Measurements from ENCODE around the gene TRMT6. TPM values are rescaled to one million over a fixed set of nuclear protein-coding genes. Genes with fewer than 3 reads are reported as not detected.

Gene TRMT6
- total RNA-seq, 1 donor from 2014 or later: 18.0 TPM

- H3K27me3 ChIP-seq (ENCODE audit: control insufficient read depth, insufficient read depth, low read length): no peaks in the 10 kb centered on the region
- no peak for TF ChIP-seq CTCF (IDR thresholded peaks at IDR 0.05; ENCODE audit: insufficient read depth, low read length, poor library complexity, severe bottlenecking)
- DNase-seq (ENCODE audit: low read depth): no peak
- H3K36me3 ChIP-seq (ENCODE audit: control insufficient read depth, insufficient read depth, low read length): peaks cover 3% of the 10 kb centered on the region
- no peak overlapping the region for H3K4me3 ChIP-seq (ENCODE audit: low read depth, low read length)
These were observed 4.4 kb downstream of the TRMT6 start for GRCh38 chr20:5945963-5946362.

- no peak for TF ChIP-seq CTCF (IDR thresholded peaks at IDR 0.05; ENCODE audit: insufficient read depth, low read length, poor library complexity, severe bottlenecking)
- H3K36me3 ChIP-seq (ENCODE audit: control insufficient read depth, insufficient read depth, low read length): no peaks in the 10 kb centered on the region
- DNase-seq (ENCODE audit: low read depth): no peak
These were observed 11.8 kb downstream of the TRMT6 start for GRCh38 chr20:5938456-5939029.

GRCh38 chr20:5936238-5936637 lies 14.1 kb downstream of the TRMT6 start:
- no peaks in the 10 kb centered on the region for H3K36me3 ChIP-seq (ENCODE audit: control insufficient read depth, insufficient read depth, low read length)
- TF ChIP-seq CTCF (IDR thresholded peaks at IDR 0.05; ENCODE audit: insufficient read depth, low read length, poor library complexity, severe bottlenecking): no peak
- no peaks in the 10 kb centered on the region for H3K27me3 ChIP-seq (ENCODE audit: control insufficient read depth, insufficient read depth, low read length)
- no peak overlapping the region for H3K4me3 ChIP-seq (ENCODE audit: low read depth, low read length)
- DNase-seq (ENCODE audit: low read depth): no peak

More at GRCh38 chr20:5938456-5939029, 11.8 kb downstream of the TRMT6 start:
- Histone ChIP-seq H3K4me3 (ENCODE audit: low read depth, low read length) (no peak overlapping the region), H3K27me3 (ENCODE audit: control insufficient read depth, insufficient read depth, low read length) (no peaks in the 10 kb centered on the region)

- no peak for TF ChIP-seq CTCF (IDR thresholded peaks at IDR 0.05; ENCODE audit: insufficient read depth, low read length, poor library complexity, severe bottlenecking)
- no peaks in the 10 kb centered on the region for H3K36me3 ChIP-seq (ENCODE audit: control insufficient read depth, insufficient read depth, low read length)
- H3K27me3 ChIP-seq (ENCODE audit: control insufficient read depth, insufficient read depth, low read length): no peaks in the 10 kb centered on the region
- H3K4me3 ChIP-seq (ENCODE audit: low read depth, low read length): no peak overlapping the region
- DNase-seq (ENCODE audit: low read depth): no peak
These were observed 14.9 kb downstream of the TRMT6 start for GRCh38 chr20:5935384-5935783.

GRCh38 chr20:5933802-5934436 lies 16.4 kb downstream of the TRMT6 start:
- peak; percentile 8 for TF ChIP-seq CTCF (IDR thresholded peaks at IDR 0.05; ENCODE audit: insufficient read depth, low read length, poor library complexity, severe bottlenecking)
- Histone ChIP-seq H3K4me3 (ENCODE audit: low read depth, low read length) (no peak overlapping the region), H3K36me3 (ENCODE audit: control insufficient read depth, insufficient read depth, low read length) (no peaks in the 10 kb centered on the region), H3K27me3 (ENCODE audit: control insufficient read depth, insufficient read depth, low read length) (no peaks in the 10 kb centered on the region)
- no peak for DNase-seq (ENCODE audit: low read depth)

- no peak for DNase-seq (ENCODE audit: low read depth)
- Histone ChIP-seq H3K27me3 (ENCODE audit: control insufficient read depth, insufficient read depth, low read length) (peaks cover 6% of the 10 kb centered on the region), H3K4me3 (ENCODE audit: low read depth, low read length) (no peak overlapping the region), H3K36me3 (ENCODE audit: control insufficient read depth, insufficient read depth, low read length) (no peaks in the 10 kb centered on the region)
- TF ChIP-seq CTCF (IDR thresholded peaks at IDR 0.05; ENCODE audit: insufficient read depth, low read length, poor library complexity, severe bottlenecking): no peak
These were observed 17.5 kb downstream of the TRMT6 start for GRCh38 chr20:5932796-5933195.
